GM12801 (cell line): ENCODE data around the gene ARHGEF28.

ENCODE experiments used
- TF ChIP-seq, protein P1 (sequence below): IDR thresholded peaks from one replicate; pipeline ENCODE4 v1.5.1; 2011; ENCODE audit warnings: control low read depth; ENCODE audit not compliant: insufficient read length; ENCODE audit errors: extremely low read depth

ARHGEF28 gene

DNA sequence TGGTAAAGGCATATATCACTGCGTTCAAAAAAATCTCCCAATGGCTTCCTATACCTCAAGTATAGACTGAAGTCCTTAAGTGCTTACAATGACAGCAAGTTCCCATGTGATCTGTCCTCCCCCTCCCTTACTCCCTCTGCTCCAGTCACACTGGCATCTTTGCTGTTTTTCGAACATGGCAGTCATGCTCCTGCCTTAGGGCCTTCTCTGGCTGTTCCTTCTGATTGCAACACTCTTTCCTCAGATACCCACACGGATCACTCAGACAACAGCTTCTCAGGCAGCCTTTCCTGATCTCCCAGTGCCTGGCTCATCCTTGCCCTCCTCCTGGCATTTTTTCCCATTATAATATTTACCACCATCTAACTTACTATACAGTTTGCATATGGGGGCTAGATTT lies 232.8 kb downstream of the ARHGEF28 start:
- TF ChIP-seq, protein P1, sequence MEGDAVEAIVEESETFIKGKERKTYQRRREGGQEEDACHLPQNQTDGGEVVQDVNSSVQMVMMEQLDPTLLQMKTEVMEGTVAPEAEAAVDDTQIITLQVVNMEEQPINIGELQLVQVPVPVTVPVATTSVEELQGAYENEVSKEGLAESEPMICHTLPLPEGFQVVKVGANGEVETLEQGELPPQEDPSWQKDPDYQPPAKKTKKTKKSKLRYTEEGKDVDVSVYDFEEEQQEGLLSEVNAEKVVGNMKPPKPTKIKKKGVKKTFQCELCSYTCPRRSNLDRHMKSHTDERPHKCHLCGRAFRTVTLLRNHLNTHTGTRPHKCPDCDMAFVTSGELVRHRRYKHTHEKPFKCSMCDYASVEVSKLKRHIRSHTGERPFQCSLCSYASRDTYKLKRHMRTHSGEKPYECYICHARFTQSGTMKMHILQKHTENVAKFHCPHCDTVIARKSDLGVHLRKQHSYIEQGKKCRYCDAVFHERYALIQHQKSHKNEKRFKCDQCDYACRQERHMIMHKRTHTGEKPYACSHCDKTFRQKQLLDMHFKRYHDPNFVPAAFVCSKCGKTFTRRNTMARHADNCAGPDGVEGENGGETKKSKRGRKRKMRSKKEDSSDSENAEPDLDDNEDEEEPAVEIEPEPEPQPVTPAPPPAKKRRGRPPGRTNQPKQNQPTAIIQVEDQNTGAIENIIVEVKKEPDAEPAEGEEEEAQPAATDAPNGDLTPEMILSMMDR, result no peak

DNA sequence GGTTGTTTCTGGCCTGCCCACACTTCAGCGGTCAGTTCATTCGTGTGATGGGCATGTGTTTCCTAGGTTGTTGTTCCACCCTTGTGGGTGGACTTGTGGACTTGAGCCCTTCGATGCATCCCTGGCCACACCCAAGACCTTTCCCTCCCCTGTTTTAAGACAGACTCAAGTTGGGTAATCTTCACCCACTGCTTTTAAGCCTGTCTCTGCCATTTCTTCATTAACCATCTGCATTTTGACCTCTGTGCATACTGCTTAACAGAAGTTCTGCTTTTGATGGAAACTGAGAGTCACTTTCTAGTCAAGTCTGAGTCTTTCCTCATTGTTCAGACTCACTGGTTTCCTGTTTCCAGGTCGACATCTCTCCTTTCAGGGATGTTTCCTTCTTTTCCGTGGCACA lies 233.7 kb downstream of the ARHGEF28 start:
- TF ChIP-seq, protein P1, result no peak

DNA sequence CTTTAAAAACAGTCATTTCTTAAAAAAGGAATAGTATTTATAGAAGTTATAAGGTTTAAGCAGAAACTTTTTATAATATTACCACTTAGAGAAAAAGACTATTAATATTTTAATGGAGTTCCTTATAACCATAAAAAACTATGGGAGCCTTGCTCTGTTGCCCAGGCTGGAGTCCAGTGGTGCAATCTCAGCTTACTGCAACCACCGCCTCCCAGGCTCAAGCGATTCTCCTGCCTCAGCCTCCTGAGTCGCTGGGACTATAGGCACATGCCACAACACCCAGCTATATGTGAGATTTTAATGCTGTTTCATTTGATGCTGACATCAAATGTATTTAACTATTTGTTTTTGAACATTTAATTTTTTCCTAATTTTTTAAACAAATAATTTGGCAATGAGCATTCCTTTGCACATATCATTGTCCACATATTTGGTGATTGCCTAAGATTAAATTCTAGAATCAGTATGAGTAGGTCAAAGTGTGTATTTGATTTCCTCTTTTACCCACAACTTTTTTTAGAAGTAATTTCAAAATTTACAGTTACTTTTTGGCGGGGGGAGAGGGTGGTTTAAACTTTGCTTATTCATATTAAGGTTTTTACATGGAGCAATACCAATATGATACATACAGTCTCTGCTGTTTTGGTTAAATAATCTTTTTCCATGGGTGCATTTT lies 235.5 kb downstream of the ARHGEF28 start:
- TF ChIP-seq, protein P1, result no peak

DNA sequence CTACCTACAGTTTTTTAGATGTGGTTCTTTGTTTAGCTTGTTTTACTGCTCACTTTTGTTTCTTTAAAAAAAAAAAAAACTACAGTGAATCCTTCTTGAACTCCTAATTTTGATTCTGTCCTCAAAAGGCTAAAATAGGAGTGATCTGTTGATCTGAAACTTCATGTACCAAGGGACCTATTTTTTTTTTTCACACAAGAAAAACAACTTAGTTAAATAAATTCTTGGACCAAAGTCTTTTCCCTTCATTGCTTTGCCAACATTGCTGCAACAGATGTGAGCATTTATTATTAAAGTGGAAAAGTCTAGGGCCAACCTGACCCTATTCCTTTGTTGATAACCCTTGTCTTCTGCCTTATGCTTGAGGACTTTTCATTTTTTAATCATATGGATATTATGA lies 236.8 kb downstream of the ARHGEF28 start:
- TF ChIP-seq, protein P1, result no peak

DNA sequence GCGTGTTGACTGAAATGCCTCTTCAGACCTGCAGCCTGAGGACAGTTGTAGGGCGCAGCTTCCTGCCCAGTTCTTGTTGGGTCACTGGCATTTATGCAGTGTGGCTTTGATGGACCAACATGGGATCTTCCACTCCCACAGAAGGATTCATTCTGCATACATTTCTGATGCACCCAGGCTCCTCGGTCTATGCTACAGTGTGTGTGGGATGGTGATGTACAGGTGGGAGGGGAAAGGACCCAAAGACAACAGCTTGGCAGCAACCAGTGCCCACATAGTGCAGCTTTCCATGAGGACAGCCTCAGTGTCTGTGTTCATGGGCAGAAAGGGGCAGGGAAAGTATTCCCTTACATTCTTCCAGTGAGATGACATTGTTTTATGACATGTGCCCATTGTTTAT lies 237.9 kb downstream of the ARHGEF28 start:
- TF ChIP-seq, protein P1, result no peak

DNA sequence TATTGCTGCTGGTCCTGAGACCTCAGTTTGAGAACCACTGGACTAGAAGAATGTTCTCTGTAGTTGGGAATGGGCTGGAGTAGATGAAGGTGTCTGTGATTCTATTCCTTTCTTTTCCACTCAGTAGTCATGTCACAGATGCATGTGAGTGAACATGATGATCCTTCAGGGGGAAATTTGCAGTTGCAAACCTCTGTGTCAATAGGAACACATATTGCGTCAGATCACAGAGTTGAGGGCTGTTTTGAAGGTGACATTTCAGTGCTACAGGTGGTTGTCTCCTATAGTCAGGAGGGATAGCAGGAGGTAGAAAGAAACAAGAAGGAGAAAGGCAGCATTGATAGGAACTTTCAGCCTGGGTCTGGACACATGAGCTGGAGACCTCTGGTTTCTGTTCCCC lies 239.3 kb downstream of the ARHGEF28 start:
- TF ChIP-seq, protein P1, result no peak

DNA sequence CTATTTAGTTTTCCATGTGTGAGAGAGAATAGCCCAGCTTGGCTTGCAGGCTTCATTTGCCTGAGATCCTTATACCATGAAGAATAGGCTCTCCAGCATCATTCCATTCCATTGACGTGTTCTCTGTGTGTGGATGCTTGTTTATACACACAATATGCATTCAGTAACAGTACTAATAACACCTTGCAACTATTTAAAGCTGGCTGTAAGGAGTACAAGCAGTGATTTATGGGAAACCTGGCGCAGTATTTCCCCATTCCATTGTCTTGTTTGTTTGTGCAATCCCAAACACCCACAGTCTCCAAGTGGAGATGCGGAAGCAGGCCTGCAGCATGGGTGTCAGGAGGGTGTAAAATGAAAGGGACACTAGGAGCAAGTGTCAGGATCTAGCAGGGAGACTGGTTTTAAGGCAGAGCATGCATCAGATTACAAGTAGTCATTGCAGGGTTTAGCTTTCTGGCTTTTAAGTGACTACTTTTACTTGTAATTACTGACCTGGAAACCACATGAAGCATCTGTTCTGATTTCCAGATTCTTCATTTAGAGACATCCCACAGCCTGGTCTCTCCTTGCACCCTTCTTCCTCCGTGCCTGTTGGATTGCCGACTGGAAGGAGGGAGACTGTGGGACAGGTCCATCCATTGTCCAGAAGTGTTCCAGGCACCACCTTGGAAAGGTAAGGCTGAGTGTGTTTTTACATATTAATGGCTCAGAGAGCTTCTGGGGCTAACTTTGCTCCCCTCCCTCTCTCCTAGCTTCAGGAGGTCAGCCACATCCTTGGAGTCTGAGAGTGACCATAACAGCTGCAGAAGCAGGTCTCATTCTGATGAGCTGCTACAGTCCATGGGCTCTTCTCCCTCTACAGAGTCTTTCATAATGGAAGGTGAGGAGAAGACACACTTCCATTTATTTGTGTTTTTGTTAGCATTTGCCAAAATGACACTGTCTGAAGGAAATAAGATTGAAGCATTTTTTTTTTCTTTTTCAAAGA lies 241.6 kb downstream of the ARHGEF28 start:
- TF ChIP-seq, protein P1, result no peak
